Cortex of kidney (tissue), 1 donor: ENCODE measurements around the gene ZDHHC19.
"Not testable (repeated sequence)": the region's sequence is repeated elsewhere in the genome, so short reads cannot be mapped to it uniquely, and the experiment has no call there.

Experiments used
- DNase-seq: peaks from one replicate; lab custom pipeline; 2025; lab: John Stamatoyannopoulos, UW

ZDHHC19 gene

GRCh38 chr3:196203846-196204245, 7.4 kb downstream of the ZDHHC19 start:
- no peak for DNase-seq

- DNase-seq = no peak
Observed at GRCh38 chr3:196202516-196202970, 8.7 kb downstream of the ZDHHC19 start.

- DNase-seq = no peak
Observed at GRCh38 chr3:196198771-196199753, 12.1 kb downstream of the ZDHHC19 start.

DNA sequence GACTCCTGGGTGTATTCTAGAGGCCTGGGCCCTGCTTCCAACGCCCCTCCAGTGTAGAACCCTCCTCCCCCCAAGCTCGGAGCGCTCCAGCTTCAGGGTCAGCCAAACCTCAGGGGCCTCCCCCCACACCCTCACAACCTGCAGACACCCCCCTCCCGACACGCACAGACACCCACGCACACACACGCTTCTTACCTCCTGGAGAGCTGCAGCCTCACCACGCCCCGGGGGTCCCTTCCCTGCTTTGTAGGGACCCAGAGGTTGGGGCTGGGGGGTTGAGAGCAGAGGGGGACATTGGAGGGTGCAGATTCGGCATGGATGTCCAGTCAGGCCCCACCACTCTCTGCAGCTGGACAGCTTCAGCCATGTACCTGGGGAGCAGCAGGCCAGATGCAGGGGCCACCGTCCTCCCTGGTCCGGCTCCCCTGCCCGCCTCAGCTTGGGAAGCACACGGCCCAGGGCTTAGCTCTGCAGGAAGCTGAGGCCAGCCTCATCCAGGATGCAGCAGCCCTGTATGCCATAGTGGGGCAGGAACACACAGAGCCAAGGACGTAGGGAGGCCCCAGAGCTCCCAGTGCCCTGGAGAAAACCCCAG, 13.0 kb downstream of the ZDHHC19 start:
- DNase-seq = no peak

- DNase-seq = no peak
Observed at GRCh38 chr3:196197524-196197923, 13.7 kb downstream of the ZDHHC19 start.

DNA sequence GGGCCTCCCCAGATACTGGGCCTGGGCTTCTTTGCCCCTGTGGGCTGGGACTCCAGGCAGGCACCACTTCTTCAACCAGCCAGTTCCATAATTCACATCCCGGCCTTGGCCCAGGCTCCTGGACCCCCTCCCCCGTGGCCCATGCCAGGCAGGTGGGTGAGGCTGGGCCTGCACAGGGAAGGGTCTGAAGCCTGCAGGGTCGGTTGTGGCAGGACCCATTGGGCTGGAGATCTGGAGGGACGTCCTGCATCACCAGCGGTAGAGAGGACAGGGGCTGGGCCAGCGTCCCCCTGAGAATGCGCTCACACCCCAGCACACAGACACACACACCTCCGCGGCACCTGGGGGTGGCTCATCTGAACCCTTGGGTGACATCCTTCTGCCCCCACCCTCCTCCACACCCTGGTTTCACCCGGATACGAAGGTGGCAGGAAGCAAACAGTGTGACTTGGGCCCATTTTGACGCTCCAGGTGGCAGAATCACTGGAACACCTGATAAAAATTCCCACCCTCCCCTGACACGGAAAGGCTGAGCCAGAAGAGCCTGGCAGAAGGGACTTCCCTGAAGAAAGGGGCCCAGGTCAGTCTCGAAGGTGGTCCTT, 15.4 kb downstream of the ZDHHC19 start:
- no peak for DNase-seq

DNA sequence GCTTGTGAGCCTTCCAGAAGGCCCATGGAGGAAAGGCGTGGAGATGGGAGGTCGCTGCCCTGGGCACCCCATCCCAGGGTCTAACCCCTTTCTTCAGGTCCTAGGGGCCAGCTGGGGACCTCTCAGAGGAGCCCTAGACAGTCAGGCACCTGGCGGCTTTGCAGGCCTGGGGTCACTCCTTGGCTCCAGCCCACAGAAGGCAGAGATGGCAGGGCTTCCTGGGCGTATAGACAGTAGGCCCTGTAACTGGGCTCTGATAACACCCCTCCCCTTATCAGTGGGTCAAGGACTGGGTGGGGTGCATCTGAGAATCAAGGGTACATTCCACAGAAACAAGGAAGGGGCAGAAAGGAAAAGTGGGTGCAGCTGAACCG, 16.7 kb downstream of the ZDHHC19 start:
- DNase-seq = no peak

- no peak for DNase-seq
Observed at GRCh38 chr3:196193736-196194541, 17.3 kb downstream of the ZDHHC19 start.

GRCh38 chr3:196193133-196193735, 18.0 kb downstream of the ZDHHC19 start:
- no peak for DNase-seq

DNA sequence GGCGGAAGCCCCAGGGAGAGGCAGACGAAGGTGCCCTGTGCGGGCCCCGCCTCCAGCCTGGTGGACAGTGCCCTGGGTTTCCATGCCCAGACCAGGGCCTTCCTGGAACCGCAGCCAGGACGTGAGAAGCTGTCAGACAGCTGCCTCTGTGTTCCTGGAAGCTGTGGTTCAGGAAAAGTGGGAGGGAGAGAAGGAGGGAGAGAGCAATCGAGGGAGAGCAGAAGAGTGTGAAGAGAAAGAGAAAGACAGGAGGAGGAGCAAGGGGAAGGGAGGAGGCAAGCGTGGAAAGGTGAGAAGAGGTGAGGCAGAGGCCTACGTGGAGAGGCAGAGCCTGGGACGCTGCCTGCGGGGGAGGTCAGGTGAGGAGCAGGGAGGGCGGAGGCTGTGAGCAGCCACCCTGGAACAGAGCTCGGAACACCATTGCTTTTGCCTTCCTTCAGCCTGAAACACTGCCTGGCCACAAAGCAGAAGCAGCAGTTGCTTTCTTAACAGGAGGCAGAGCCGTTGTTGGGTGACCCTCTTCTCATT, 18.6 kb downstream of the ZDHHC19 start:
- no peak for DNase-seq

GRCh38 chr3:196192036-196192523, 19.1 kb downstream of the ZDHHC19 start:
- DNase-seq = no peak

DNA sequence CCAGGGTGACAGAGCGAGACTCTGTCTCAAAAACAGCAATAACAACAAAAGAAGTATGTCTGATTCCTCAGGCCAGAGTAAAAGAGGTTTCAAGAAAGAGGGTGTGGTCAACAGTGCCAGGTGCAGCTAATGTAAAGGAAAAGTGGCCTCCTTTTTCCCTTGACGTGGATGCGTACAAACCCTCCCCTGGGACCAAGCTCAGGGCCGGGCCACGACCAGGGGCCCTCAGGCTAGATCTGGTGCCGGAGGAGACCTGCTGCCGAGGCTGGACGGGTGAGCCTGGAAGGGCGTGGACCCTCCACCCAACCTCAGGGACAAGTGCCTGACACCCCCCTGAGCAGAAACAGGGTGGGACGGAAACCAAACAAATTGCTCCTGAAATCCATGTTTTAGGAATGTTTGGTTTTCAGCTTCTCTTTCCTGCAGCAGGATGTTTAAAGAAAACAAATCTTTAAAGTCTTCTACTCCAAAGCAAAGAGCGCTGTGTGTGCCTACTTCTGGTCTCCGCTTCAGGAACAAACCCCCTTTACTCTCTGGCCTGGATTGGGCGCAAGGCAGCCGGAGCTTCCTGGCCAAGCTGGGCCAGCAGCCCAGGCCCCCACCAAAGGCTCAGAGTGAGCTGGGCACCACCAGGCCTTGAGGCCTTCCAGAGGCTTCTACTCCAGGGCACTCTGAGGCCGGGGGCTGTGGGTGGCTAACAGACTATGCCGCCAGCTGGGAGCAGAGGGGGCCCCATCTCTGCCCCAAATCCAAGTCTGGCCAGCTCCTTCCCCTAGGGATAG, 21.4 kb downstream of the ZDHHC19 start:
- no peak for DNase-seq

DNA sequence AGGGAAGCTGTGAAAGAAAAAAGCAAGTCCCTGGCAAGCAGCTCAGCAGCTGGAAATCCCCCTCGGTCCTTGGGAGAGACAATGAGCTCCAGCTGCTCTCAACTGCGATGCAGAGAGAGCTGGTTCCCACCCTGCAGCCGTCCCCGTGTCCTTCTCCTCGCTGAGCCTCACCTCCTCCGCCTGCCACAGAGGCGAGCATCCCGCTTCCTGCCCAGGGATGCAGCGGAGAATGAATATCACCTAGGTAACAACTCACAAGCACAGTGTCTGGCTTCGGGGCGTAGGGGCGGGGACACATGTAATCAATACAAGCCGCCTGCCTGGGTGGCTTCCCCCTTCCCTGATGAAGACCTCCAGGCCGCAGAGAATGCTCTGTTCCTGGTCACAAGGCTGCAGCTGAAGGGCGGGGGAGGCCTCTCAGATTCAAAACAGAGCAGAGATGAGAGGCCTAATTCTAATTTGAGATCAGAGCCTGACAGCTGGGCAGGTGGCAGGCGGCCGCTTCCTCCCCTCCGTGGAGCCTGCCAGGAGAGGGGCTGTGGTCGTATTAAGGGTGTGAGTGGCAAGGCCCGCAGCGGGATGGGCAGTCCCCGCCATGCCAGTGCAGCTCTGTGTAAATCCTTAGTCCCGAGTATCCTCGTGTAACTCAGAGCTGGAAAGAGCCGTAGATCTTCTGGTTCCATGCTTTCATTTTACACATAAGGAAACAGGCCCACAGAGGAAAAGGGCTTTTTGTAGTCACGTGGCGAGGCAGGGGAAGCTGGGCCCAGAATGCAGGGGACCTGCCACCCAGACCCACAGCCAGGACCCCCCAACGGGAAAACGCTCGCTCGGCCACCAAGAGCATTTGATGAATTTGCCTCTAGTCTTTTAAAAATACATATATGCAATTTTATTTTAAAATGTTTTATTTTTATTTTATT, 24.3 kb downstream of the ZDHHC19 start:
- no peak for DNase-seq

- DNase-seq = no peak
Observed at GRCh38 chr3:196184881-196185280, 26.3 kb downstream of the ZDHHC19 start.

DNA sequence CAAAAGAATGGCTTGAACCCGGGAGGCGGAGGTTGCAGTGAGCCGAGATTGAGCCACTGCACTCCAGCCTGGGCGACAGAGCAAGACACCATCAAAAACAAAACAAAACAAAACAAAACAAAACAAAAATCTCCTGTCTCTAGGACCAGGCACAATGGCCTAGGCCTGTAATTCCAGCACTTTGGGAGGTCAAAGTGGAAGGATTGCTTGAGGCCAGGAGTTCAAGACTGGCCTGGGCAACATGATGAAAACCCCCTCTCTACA, 27.1 kb downstream of the ZDHHC19 start:
- DNase-seq = not testable (repeated sequence)

GRCh38 chr3:196181127-196181546, 30.1 kb downstream of the ZDHHC19 start:
- DNase-seq = no peak

GRCh38 chr3:196180346-196180745, 30.9 kb downstream of the ZDHHC19 start:
- no peak for DNase-seq

DNA sequence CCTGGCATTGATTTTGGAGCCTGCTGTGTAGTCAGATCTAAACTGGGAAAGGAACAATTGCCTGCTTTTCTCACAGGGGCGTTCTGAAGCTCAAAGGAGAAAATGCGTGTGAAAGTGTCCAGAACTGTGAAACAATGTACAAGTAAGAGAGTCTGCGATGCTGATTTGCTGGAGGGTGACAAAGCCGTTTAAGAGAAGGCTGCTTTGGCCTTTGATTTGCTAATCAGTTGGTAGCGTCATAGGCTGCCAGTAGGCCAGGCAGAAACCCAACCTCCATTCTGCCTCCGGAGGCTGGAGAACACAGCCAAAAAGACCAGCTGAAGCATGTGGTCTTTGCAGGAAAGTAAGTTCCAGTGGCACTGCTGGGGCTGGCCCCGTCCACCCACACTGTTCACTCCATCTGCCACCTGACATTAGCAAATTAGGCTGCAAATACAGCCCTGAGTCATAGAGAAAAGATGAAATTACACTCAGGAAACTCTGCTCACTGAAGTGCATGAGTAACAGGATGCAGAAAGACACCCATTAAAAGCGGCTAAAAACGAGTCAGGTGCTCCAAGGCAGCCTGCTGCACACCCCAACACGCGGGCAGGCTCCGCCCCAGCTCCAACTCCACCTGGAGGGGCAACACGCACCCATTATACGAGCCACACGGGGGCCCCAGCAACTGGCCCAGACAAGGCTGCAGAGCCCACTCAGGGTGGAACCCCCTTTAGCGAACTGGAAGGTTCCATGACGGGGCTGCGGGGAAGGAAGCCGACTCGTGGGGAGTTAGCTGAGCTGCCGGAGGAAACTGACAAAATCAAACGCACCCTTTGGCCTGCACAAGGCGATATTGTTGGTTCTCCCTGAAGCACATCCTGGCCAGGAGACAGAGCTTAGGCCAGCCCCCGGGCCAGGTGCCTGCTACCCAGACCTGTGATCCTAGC, 31.6 kb downstream of the ZDHHC19 start:
- DNase-seq = no peak
